ENCODE measurements around the gene TENT5C. TPM values are rescaled to one million over a fixed set of nuclear protein-coding genes. Genes with fewer than 3 reads are reported as not detected.

The TENT5C gene
- total RNA-seq, 1 experiment from 2014 or later, result 1.4 TPM

- Mint-ChIP-seq H3K4me3 (no peak overlapping the region), H3K27me3 (ENCODE audit: low read depth) (peaks cover 63% of the 10 kb centered on the region), H3K36me3 (no peaks in the 10 kb centered on the region), H3K4me1 (peaks cover 38% of the 10 kb centered on the region), H3K9me3 (no peaks in the 10 kb centered on the region), H3K27ac (no peak overlapping the region)
- DNase-seq (ENCODE audit: low spot score) (no peak), ATAC-seq (no peak)
- POLR2A ChIA-PET, result no interaction called here
- CTCF ChIA-PET, result no interaction called here
- TF ChIP-seq IRF1 (CRISPR knock-in tag; IDR thresholded peaks at IDR 0.05) (no peak), HMGA2 (CRISPR knock-in tag; IDR thresholded peaks at IDR 0.05) (no peak), NR1H2 (CRISPR knock-in tag; IDR thresholded peaks at IDR 0.05) (no peak), ERG (CRISPR knock-in tag; IDR thresholded peaks at IDR 0.05) (no peak), CREB1 (CRISPR knock-in tag; IDR thresholded peaks at IDR 0.05) (no peak), ATF3 (CRISPR knock-in tag; conservative IDR thresholded peaks at IDR 0.05) (no peak), ZNF263 (CRISPR knock-in tag; IDR thresholded peaks at IDR 0.05; ENCODE audit: low read depth) (no peak), SOX15 (CRISPR knock-in tag; IDR thresholded peaks at IDR 0.05) (no peak)
Measured at GRCh38 chr1:117611121-117611601, 5.3 kb downstream of the TENT5C start.

GRCh38 chr1:117611894-117612483 is 6.1 kb downstream of the TENT5C start:
- Mint-ChIP-seq H3K27me3 (ENCODE audit: low read depth) (peaks cover 59% of the 10 kb centered on the region), H3K4me1 (peaks cover 38% of the 10 kb centered on the region), H3K9me3 (no peaks in the 10 kb centered on the region), H3K36me3 (no peaks in the 10 kb centered on the region), H3K27ac (no peak overlapping the region), H3K4me3 (no peak overlapping the region)
- ChIA-PET POLR2A (no interaction called here), CTCF (no interaction called here)
- no peak for DNase-seq (ENCODE audit: low spot score)
- TF ChIP-seq FOXK1 (CRISPR knock-in tag; IDR thresholded peaks at IDR 0.05) (no peak), ATF6 (CRISPR knock-in tag; IDR thresholded peaks at IDR 0.05) (no peak), ZNF263 (CRISPR knock-in tag; IDR thresholded peaks at IDR 0.05; ENCODE audit: low read depth) (no peak), KAT7 (CRISPR knock-in tag; IDR thresholded peaks at IDR 0.05; ENCODE audit: borderline replicate concordance) (no peak), NFE2L1 (CRISPR knock-in tag; IDR thresholded peaks at IDR 0.05) (no peak), RELA (CRISPR knock-in tag; IDR thresholded peaks at IDR 0.05; ENCODE audit: borderline replicate concordance) (no peak), NFATC4 (CRISPR knock-in tag; IDR thresholded peaks at IDR 0.05) (no peak), MAX (CRISPR knock-in tag; IDR thresholded peaks at IDR 0.05) (no peak), ATF1 (CRISPR knock-in tag; IDR thresholded peaks at IDR 0.05) (no peak), CBFB (CRISPR knock-in tag; IDR thresholded peaks at IDR 0.05; ENCODE audit: low read depth) (no peak), ZNF532 (CRISPR knock-in tag; IDR thresholded peaks at IDR 0.05; ENCODE audit: borderline replicate concordance) (no peak)
- no peak for ATAC-seq
